K562 (cell line): ENCODE measurements around the gene ACTR8. TPM values are rescaled to one million over a fixed set of nuclear protein-coding genes. Genes with fewer than 3 reads are reported as not detected.
"Not testable (repeated sequence)": the region's sequence is repeated elsewhere in the genome, so short reads cannot be mapped to it uniquely, and the experiment has no call there.

Source experiments
- ATAC-seq: fragments of 200-7000 bp; cut with Tn5 transposase; 3 replicates; pipeline ENCODE4 v1.9.1; 2020; ENCODE audit warnings: moderate library complexity
- BruUV-seq: library from RNA; stranded (reverse); fragments of 400-500 nt; replicated peaks from 2 replicates; lab custom pipeline; 2021; lab: Mats Ljungman, UMichigan
- CTCF ChIA-PET: fragments of 300-600 bp; formaldehyde crosslinking; extraction: SDS; loops from one replicate; lab custom pipeline; 2021; ENCODE audit warnings: low intra/inter-chr PET ratio; lab: Yijun Ruan, JAX
- POLR2A ChIA-PET: fragments of 300-600, 350-650 bp; sonication (Branson Sonifier 250); formaldehyde crosslinking; extraction: SDS; loops from one replicate; lab custom pipeline; 2021; ENCODE audit warnings: antibody characterized with exemption, inconsistent platforms; lab: Yijun Ruan, JAX
- DNase-seq, 4 experiments: peaks; one replicate each; pipeline versions ENCODE4 v3.0.0 to v3.0.0-alpha.2; 2011 to 2018; ENCODE audit warnings: low spot score in 3 of 4, mixed read lengths in 3 of 4; ENCODE audit errors: extremely low read depth in 1 of 4
- FAIRE-seq: peaks from 2 replicates; lab custom pipeline; 2011; peaks lifted over from hg19 to GRCh38; lab: Jason Lieb, UNC
- H2AFZ ChIP-seq: 2 replicates; pipeline ENCODE4 v1.6.0; 2011; ENCODE audit warnings: low read depth, low read length, control low read depth, inconsistent platforms
- H3K27ac ChIP-seq: fragments of 200-600 bp; 3 replicates; pipeline ENCODE4 v1.8.0; 2011; ENCODE audit warnings: low read depth, mild to moderate bottlenecking, control low read depth, inconsistent platforms, low read length, moderate library complexity, mixed read lengths; ENCODE audit errors: extremely low read depth
- H3K27me3 ChIP-seq, 2 experiments: fragments of 300-600 bp in 1 of 2; 2 replicates in 1 of 2; 3 replicates in 1 of 2; pipeline versions ENCODE4 v1.6.0 to v1.8.0; 2011; ENCODE audit warnings: inconsistent platforms in 2 of 2, low read length in 2 of 2, mild to moderate bottlenecking in 1 of 2, mixed read lengths in 1 of 2, moderate library complexity in 1 of 2; ENCODE audit not compliant: control insufficient read depth in 2 of 2, insufficient read depth in 2 of 2
- H3K36me3 ChIP-seq: fragments of 300-600 bp; 3 replicates; pipeline ENCODE4 v1.8.0; 2011; ENCODE audit warnings: mild to moderate bottlenecking, low read length, inconsistent platforms; ENCODE audit not compliant: control insufficient read depth, insufficient read depth
- H3K4me1 ChIP-seq, 2 experiments: fragments of 200-600 bp in 1 of 2; replicated peaks in 1 of 2; 2 replicates in 1 of 2; 3 replicates in 1 of 2; pipeline versions ENCODE4 v1.5.1 to v1.8.0; 2011; ENCODE audit warnings: inconsistent platforms in 2 of 2, low read length in 2 of 2, mild to moderate bottlenecking in 1 of 2, mixed read lengths in 1 of 2, moderate library complexity in 1 of 2; ENCODE audit not compliant: control insufficient read depth in 2 of 2, insufficient read depth in 2 of 2
- H3K4me2 ChIP-seq: 2 replicates; pipeline ENCODE4 v1.6.1; 2011; ENCODE audit warnings: low read length, control low read depth, inconsistent platforms, mixed read lengths; ENCODE audit not compliant: insufficient read depth
- H3K4me3 ChIP-seq: fragments of 200-600 bp; sonication (generic), shearing (Covaris generic); 2 replicates; pipeline ENCODE4 v1.5.1; 2016; ENCODE audit warnings: control low read depth, inconsistent platforms
- H3K79me2 ChIP-seq: fragments of 200-600 bp; 3 replicates; pipeline ENCODE4 v1.8.0; 2011; ENCODE audit warnings: low read length, inconsistent platforms; ENCODE audit not compliant: control insufficient read depth, insufficient read depth
- H3K9ac ChIP-seq, 2 experiments: 2 replicates each; pipeline versions ENCODE4 v1.6.0 to v1.6.1; 2011; ENCODE audit warnings: low read depth in 2 of 2, low read length in 2 of 2, control low read depth in 1 of 2, inconsistent platforms in 1 of 2, mild to moderate bottlenecking in 1 of 2, mixed read lengths in 1 of 2; ENCODE audit not compliant: insufficient read depth in 1 of 2
- H3K9me1 ChIP-seq: one replicate; pipeline ENCODE4 v1.6.0; 2011; ENCODE audit warnings: inconsistent platforms, mild to moderate bottlenecking, low read length, moderate library complexity; ENCODE audit not compliant: control insufficient read depth, insufficient read depth
- H3K9me3 ChIP-seq: replicated peaks from 2 replicates; pipeline ENCODE4 v1.5.1; 2011; ENCODE audit warnings: low read depth, low read length, inconsistent platforms; ENCODE audit not compliant: control insufficient read depth, insufficient read depth
- H4K20me1 ChIP-seq: replicated peaks from 2 replicates; pipeline ENCODE4 v1.6.1; 2011; ENCODE audit warnings: low read length, inconsistent platforms, mixed read lengths; ENCODE audit not compliant: control insufficient read depth, insufficient read depth
- ATF1 ChIP-seq, 2 experiments: fragments of 450-650 bp in 1 of 2; IDR thresholded peaks; 2 replicates each; pipeline ENCODE4 v1.6.1; 2016; ENCODE audit warnings: missing compliant biosample characterization in 1 of 2, missing genetic modification characterization in 1 of 2
- CXXC5 ChIP-seq: fragments of 250-450 bp; sonication (Bioruptor Pico); IDR thresholded peaks from 2 replicates; pipeline ENCODE4 v1.8.0; 2022; ENCODE audit warnings: inconsistent platforms, mild to moderate bottlenecking, moderate library complexity
- EP400 ChIP-seq: fragments of 450-650 bp; IDR thresholded peaks from 2 replicates; pipeline ENCODE4 v1.6.1; 2017; ENCODE audit warnings: antibody characterized with exemption, mild to moderate bottlenecking, moderate library complexity
- FOXA3 ChIP-seq, 2 experiments: fragments of 450-650 bp in 1 of 2; sonication (generic) in 1 of 2; formaldehyde crosslinking; IDR thresholded peaks in 1 of 2; conservative IDR thresholded peaks in 1 of 2; 2 replicates each; pipeline versions ENCODE4 v1.4.0 to v1.8.0; 2020 to 2022; ENCODE audit warnings: mild to moderate bottlenecking in 2 of 2, missing genetic modification reagents in 1 of 2
- FOXK2 ChIP-seq, 2 experiments: fragments of 450-650 bp; IDR thresholded peaks in 1 of 2; conservative IDR thresholded peaks in 1 of 2; 2 replicates each; pipeline ENCODE4 v1.6.1; 2016; ENCODE audit warnings: low read depth in 2 of 2, mild to moderate bottlenecking in 1 of 2
- HNRNPLL ChIP-seq: fragments of 200-400 bp; formaldehyde crosslinking; IDR thresholded peaks from 2 replicates; pipeline ENCODE4 v1.6.1; 2017; ENCODE audit warnings: low read length, low read depth, mild to moderate bottlenecking; ENCODE audit not compliant: poor library complexity, severe bottlenecking
- NFRKB ChIP-seq: fragments of 450-650 bp; IDR thresholded peaks from 2 replicates; pipeline ENCODE4 v1.6.1; 2016; ENCODE audit warnings: low read depth
- NRF1 ChIP-seq, 2 experiments: fragments of 450-650 bp; IDR thresholded peaks in 1 of 2; conservative IDR thresholded peaks in 1 of 2; 2 replicates each; pipeline ENCODE4 v1.6.1; 2014; ENCODE audit warnings: mild to moderate bottlenecking in 2 of 2
- PHF8 ChIP-seq: fragments of 200-600 bp; sonication (generic); IDR thresholded peaks from 2 replicates; pipeline ENCODE4 v1.6.1; 2012; ENCODE audit warnings: mixed run types, mild to moderate bottlenecking, inconsistent platforms, low read length, moderate library complexity, borderline replicate concordance
- TAF7 ChIP-seq: fragments of 450-650 bp; IDR thresholded peaks from 2 replicates; pipeline ENCODE4 v1.6.1; 2016; ENCODE audit warnings: missing genetic modification characterization, missing compliant biosample characterization
- YY1 ChIP-seq, 3 experiments: IDR thresholded peaks; 2 replicates each; pipeline ENCODE4 v1.6.1; 2011; ENCODE audit warnings: low read length in 2 of 3, mild to moderate bottlenecking in 2 of 3, moderate library complexity in 2 of 3, borderline replicate concordance in 1 of 3, control low read depth in 1 of 3, low read depth in 1 of 3; ENCODE audit not compliant: insufficient read depth in 3 of 3, insufficient replicate concordance in 2 of 3, control insufficient read depth in 1 of 3, insufficient read length in 1 of 3; ENCODE audit errors: extremely low read depth in 1 of 3
- WGBS: fragments of 100-300 bp; shearing (Covaris generic); methylation state at CpG from one replicate; pipeline ENCODE4 v1.1.6; 2016; ENCODE audit warnings: low coverage, mixed read lengths; ENCODE audit not compliant: insufficient coverage; ENCODE audit errors: missing lambda C conversion rate; 5-methylcytosine and 5-hydroxymethylcytosine counted together
- in situ Hi-C: fragments of 300-500 bp; cut with MboI; formaldehyde crosslinking; loops from 4 replicates; pipeline ENCODE4 v1.15.0; 2018; ENCODE audit warnings: inconsistent platforms, mixed read lengths
- intact Hi-C: fragments of 100-400 bp; cut with micrococcal nuclease; formaldehyde crosslinking; loops from 2 replicates; pipeline ENCODE4 v1.14.2; 2022
- polyA plus RNA-seq, 8 experiments: library from polyadenylated mRNA; depleted of rRNA in 4 of 8; stranded (reverse) in 5 of 8; unstranded in 3 of 8; fragments of >200 nt; fragmentation: Nextera tagmentation in 2 of 8; fragmentation: Illumina TruSeq in 1 of 8; extraction: Ambion mirVana in 2 of 8; extraction: Trizol in 1 of 8; gene quantifications; 2 replicates each; pipeline versions ENCODE4 v1.2.1 to v1.2.3, GENCODE V29; 2011 to 2014; ENCODE audit warnings: inconsistent platforms in 1 of 8, missing spikeins in 1 of 8
- total RNA-seq, 7 experiments: library from RNA; depleted of rRNA in 6 of 7; stranded (reverse); fragments of >200 nt in 6 of 7; fragmentation: Illumina TruSeq in 2 of 7; extraction: Trizol in 2 of 7; gene quantifications; 2 replicates each; pipeline versions ENCODE4 v1.2.1 to v1.2.3, GENCODE V29; 2011 to 2021; ENCODE audit warnings: low replicate concordance in 1 of 7
- TF ChIP-seq, protein P1 (sequence below): fragments of 450-650 bp; conservative IDR thresholded peaks from 2 replicates; pipeline ENCODE4 v1.6.1; 2016; ENCODE audit warnings: missing genetic modification characterization, low read depth, mild to moderate bottlenecking, missing compliant biosample characterization, moderate library complexity
- TF ChIP-seq, protein P2 (sequence below), 2 experiments: fragments of 450-650 bp in 1 of 2; sonication (generic) in 1 of 2; formaldehyde crosslinking in 1 of 2; IDR thresholded peaks in 1 of 2; conservative IDR thresholded peaks in 1 of 2; 2 replicates each; pipeline versions ENCODE4 v1.6.1 to v1.8.1; 2016 to 2023; ENCODE audit warnings: mild to moderate bottlenecking in 2 of 2, moderate library complexity in 2 of 2, inconsistent platforms in 1 of 2, missing genetic modification reagents in 1 of 2

ACTR8 gene
- total and polyA plus RNA-seq, 9 of the 15 experiments (the other 6 are each of a cell fraction or from before 2014, with no cell fraction given) = 4.8 to 24.2 (median 17.5) TPM

DNA sequence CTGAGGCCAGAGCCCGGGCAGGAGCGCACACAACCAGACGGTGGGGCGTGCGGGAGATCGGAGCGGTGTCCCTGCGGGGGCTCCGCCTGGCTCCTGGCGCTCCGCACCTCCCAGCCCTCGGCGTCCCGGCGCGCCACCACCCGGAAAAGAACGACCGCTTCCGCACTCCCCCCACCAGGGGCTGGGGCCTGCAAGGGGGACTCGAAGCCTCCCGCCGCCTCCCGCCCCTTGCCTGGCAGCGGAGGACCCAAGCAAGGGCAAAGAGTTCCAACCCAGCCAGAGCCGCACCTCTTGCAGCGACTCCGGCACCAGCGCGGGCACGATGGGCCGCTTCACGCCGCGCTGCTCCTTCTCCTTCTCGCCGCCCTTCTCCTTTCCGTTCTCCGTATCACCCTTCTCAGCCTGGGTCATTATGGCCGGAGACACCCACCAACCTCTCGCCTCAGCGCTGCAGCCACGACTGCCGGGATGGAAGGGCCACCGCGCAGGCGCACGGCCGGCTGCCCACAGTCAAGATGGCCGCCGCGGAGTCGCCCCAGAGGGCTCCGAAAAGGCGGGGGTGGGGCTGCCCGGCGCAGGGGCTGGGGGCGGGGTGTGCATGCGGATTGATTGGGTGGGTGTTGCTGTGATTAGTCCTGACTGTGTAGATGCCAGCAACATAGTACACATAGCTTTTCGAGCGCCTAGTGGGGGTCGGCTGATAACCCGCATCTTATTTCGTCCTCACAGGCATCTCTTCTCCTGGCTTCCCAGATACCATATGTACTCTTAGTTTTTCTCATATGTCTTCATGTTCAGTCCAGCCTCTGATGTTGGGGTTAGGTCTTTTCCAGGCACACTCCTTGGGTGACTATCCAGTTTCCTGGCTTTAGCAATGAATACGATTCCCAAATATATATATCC lies at the start of gene ACTR8 (continued):
- TF ChIP-seq, protein P1, sequence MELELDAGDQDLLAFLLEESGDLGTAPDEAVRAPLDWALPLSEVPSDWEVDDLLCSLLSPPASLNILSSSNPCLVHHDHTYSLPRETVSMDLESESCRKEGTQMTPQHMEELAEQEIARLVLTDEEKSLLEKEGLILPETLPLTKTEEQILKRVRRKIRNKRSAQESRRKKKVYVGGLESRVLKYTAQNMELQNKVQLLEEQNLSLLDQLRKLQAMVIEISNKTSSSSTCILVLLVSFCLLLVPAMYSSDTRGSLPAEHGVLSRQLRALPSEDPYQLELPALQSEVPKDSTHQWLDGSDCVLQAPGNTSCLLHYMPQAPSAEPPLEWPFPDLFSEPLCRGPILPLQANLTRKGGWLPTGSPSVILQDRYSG = no peak

DNA sequence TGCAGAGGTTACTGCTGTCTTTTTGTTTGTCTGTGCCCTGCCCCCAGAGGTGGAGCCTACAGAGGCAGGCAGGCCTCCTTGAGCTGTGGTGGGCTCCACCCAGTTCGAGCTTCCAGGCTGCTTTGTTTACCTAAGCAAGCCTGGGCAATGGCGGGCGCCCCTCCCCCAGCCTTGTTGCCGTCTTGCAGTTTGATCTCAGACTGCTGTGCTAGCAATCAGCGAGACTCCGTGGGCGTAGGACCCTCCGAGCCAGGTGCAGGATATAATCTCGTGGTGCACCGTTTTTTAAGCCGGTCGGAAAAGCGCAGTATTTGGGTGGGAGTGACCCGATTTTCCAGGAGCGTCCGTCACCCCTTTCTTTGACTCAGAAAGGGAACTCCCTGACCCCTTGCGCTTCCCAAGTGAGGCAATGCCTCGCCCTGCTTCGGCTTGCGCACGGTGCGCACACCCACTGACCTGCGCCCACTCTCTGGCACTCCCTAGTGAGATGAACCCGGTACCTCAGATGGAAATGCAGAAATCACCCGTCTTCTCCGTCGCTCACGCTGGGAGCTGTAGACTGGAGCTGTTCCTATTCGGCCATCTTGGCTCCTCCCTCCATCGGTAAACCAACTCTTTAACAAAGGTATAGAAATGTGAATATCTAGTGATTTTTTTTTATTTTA lies 45.4 kb upstream of the ACTR8 start:
- DNase-seq; H3K36me3 ChIP-seq; CTCF ChIA-PET; H3K9me1 ChIP-seq; H4K20me1 ChIP-seq; H3K79me2 ChIP-seq; FAIRE-seq; BruUV-seq; H3K27ac ChIP-seq; H3K9me3 ChIP-seq; H3K9ac ChIP-seq; H3K4me1 ChIP-seq; H3K4me2 ChIP-seq; H3K27me3 ChIP-seq; in situ Hi-C loops; TF ChIP-seq ATF1 (CRISPR knock-in tag; IDR thresholded peaks at IDR 0.05): not testable (repeated sequence)
- Histone ChIP-seq H2AFZ (peak overlapping the region; percentile 90), H3K4me3 (peak overlapping the region; percentile 38)
- 0 out of 3 replicates have a peak, but pooled peaks have one; percentile 39 for ATAC-seq
- peak; percentile 62 to 72; a peak in 3 of 4 replicates for TF ChIP-seq FOXK2 (conservative IDR thresholded peaks at IDR 0.05 in 1 of 2, IDR thresholded peaks at IDR 0.05 in 1 of 2; ENCODE audit: low read depth in 2 of 2)
- TF ChIP-seq TAF7 (tag) = 0 out of 2 replicates have a peak, but pooled peaks have one; percentile 11
- TF ChIP-seq, protein P2, sequence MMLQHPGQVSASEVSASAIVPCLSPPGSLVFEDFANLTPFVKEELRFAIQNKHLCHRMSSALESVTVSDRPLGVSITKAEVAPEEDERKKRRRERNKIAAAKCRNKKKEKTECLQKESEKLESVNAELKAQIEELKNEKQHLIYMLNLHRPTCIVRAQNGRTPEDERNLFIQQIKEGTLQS (IDR thresholded peaks at IDR 0.05) = 0 out of 2 replicates have a peak, but pooled peaks have one; percentile 7
- TF ChIP-seq, protein P2 (CRISPR knock-in tag; conservative IDR thresholded peaks at IDR 0.05) = not testable (repeated sequence)
- TF ChIP-seq HNRNPLL = peak; percentile 70
- peak; percentile 80 to 83 for TF ChIP-seq NRF1 (conservative IDR thresholded peaks at IDR 0.05 in 1 of 2, IDR thresholded peaks at IDR 0.05 in 1 of 2)
- 0 out of 2 replicates have a peak, but pooled peaks have one; percentile 21 for TF ChIP-seq EP400
- TF ChIP-seq YY1 (IDR thresholded peaks at IDR 0.05; ENCODE audit: borderline replicate concordance in 1 of 3, control insufficient read depth in 1 of 3, extremely low read depth in 1 of 3, insufficient read depth in 3 of 3, insufficient read length in 1 of 3, insufficient replicate concordance in 2 of 3, low read depth in 1 of 3, low read length in 2 of 3) = peak in 1 of 3 experiments; percentile 72
- TF ChIP-seq NFRKB = peak; percentile 57; the same call in 1 of the 2 replicates
- peak; percentile 23; the same call in 1 of the 2 replicates for TF ChIP-seq CXXC5 (CRISPR knock-in tag)
- TF ChIP-seq PHF8 = 0 out of 2 replicates have a peak, but pooled peaks have one; percentile 15
- peak; percentile 84 to 89 for TF ChIP-seq FOXA3 (CRISPR knock-in tag; conservative IDR thresholded peaks at IDR 0.05 in 1 of 2, IDR thresholded peaks at IDR 0.05 in 1 of 2)
- 0 out of 2 replicates have a peak, but pooled peaks have one; percentile 20 for TF ChIP-seq ATF1 (tag; IDR thresholded peaks at IDR 0.05)
- POLR2A ChIA-PET = interaction anchor here (1.3 kb wide), 1 partner anchor 12 kb away, joined by 3 read pairs; no protein-coding TSS in a partner anchor
- intact Hi-C loops = loop anchor here (10.0 kb wide), 1 partner anchor 253 kb away; no protein-coding TSS in a partner anchor
- WGBS = 2% methylated on average over 11 of the region's 30 CpGs
